ENCODE measurements around the gene SMCO4.

SMCO4 gene

GRCh38 chr11:93481279-93481678, 61.9 kb downstream of the SMCO4 start:
- TF ChIP-seq CTCF (IDR thresholded peaks at IDR 0.05; ENCODE audit: low read depth, low read length, missing control alignments) = no peak
- H3K4me3 ChIP-seq (replicated peaks; ENCODE audit: low read depth, low read length) = no peak overlapping the region
- no peak for DNase-seq (ENCODE audit: extremely low read depth, low read depth)

- no peak for DNase-seq (ENCODE audit: extremely low read depth, low read depth)
- H3K4me3 ChIP-seq (replicated peaks; ENCODE audit: low read depth, low read length) = no peak overlapping the region
- no peak for TF ChIP-seq CTCF (IDR thresholded peaks at IDR 0.05; ENCODE audit: low read depth, low read length, missing control alignments)
Observed at GRCh38 chr11:93480756-93481155, 62.4 kb downstream of the SMCO4 start.

DNA sequence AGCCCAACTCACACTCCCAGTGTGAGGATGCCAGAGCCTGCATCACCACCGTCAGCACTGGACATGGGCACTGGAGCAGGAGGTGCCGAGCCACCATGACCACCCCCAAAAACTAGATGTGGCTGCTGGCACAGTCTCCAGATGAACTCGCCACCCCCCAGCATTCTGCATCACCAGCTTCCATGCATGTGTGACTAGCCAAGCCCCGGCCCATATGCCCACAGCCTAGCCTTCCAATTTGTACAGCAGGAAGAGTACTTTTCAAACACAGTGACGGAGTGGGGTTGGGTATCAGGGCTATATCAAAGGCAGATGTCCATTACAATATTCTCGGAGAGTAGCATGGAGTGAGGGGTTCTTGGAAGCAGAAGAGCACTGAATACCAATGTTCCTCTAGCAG, 62.9 kb downstream of the SMCO4 start:
- H3K4me3 ChIP-seq (replicated peaks; ENCODE audit: low read depth, low read length) = no peak overlapping the region
- no peak for DNase-seq (ENCODE audit: extremely low read depth, low read depth)
- no peak for TF ChIP-seq CTCF (IDR thresholded peaks at IDR 0.05; ENCODE audit: low read depth, low read length, missing control alignments)

- no peak for TF ChIP-seq CTCF (IDR thresholded peaks at IDR 0.05; ENCODE audit: low read depth, low read length, missing control alignments)
- no peak for DNase-seq (ENCODE audit: extremely low read depth, low read depth)
- H3K4me3 ChIP-seq (replicated peaks; ENCODE audit: low read depth, low read length) = no peak overlapping the region
Observed at GRCh38 chr11:93478841-93479240, 64.3 kb downstream of the SMCO4 start.

- H3K4me3 ChIP-seq (replicated peaks; ENCODE audit: low read depth, low read length) = no peak overlapping the region
- DNase-seq (ENCODE audit: extremely low read depth, low read depth) = no peak
- no peak for TF ChIP-seq CTCF (IDR thresholded peaks at IDR 0.05; ENCODE audit: low read depth, low read length, missing control alignments)
Observed at GRCh38 chr11:93477684-93478234, 65.4 kb downstream of the SMCO4 start.

GRCh38 chr11:93476796-93477195, 66.4 kb downstream of the SMCO4 start:
- DNase-seq (ENCODE audit: extremely low read depth, low read depth) = no peak
- no peak for TF ChIP-seq CTCF (IDR thresholded peaks at IDR 0.05; ENCODE audit: low read depth, low read length, missing control alignments)
- H3K4me3 ChIP-seq (replicated peaks; ENCODE audit: low read depth, low read length) = no peak overlapping the region

DNA sequence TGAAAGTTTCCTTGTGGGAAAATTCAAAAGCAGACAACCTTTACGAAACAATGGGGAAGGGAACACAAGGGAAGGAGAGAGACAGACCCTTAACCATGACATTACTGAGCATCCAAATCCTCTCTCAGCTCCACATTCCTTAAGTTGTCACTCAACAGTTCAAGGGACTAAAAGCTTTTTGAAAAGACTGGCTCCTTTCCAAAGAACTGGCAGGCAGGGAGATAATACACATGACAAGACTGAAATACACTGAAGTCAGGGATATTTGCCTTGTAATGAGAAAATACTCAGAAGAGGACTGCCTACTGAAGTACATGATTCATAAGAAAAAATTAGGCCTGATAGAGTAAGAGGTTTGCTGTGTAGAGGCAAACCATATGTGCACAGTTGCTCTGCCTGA, 69.1 kb downstream of the SMCO4 start:
- DNase-seq (ENCODE audit: extremely low read depth, low read depth) = no peak
- H3K4me3 ChIP-seq (replicated peaks; ENCODE audit: low read depth, low read length) = no peak overlapping the region
- no peak for TF ChIP-seq CTCF (IDR thresholded peaks at IDR 0.05; ENCODE audit: low read depth, low read length, missing control alignments)
